Smooth muscle cell (in vitro differentiated cells): ENCODE results near the gene ZNF516. TPM values are rescaled to one million over a fixed set of nuclear protein-coding genes. Genes with fewer than 3 reads are reported as not detected.

Source experiments
- DNase-seq: peaks from one replicate; lab custom pipeline; 2025; ENCODE audit not compliant: unreplicated experiment; lab: John Stamatoyannopoulos, UW
- H2AFZ ChIP-seq: fragments of 200-600 bp; sonication (generic); 2 replicates; pipeline ENCODE4 v1.6.0; 2016; ENCODE audit warnings: antibody characterized with exemption, low read depth, mild to moderate bottlenecking
- H3F3A ChIP-seq: fragments of 200-600 bp; sonication (generic); 2 replicates; pipeline ENCODE4 v1.6.0; 2017; ENCODE audit warnings: antibody characterized with exemption, low read depth
- H3K27ac ChIP-seq: fragments of 200-600 bp; sonication (generic); 2 replicates; pipeline ENCODE4 v1.5.1; 2016; ENCODE audit warnings: low read depth, mild to moderate bottlenecking
- H3K27me3 ChIP-seq: fragments of 200-600 bp; sonication (generic); 2 replicates; pipeline ENCODE4 v1.6.1; 2016; ENCODE audit warnings: low read depth, mild to moderate bottlenecking
- H3K36me3 ChIP-seq: fragments of 200-600 bp; sonication (generic); 2 replicates; pipeline ENCODE4 v1.5.1; 2016; ENCODE audit warnings: low read depth
- H3K4me1 ChIP-seq: fragments of 200-600 bp; sonication (generic); 2 replicates; pipeline ENCODE4 v1.5.1; 2016; ENCODE audit warnings: low read depth
- H3K4me2 ChIP-seq: fragments of 200-600 bp; sonication (generic); 2 replicates; pipeline ENCODE4 v1.6.0; 2016; ENCODE audit warnings: mild to moderate bottlenecking
- H3K4me3 ChIP-seq: fragments of 200-600 bp; sonication (generic); 2 replicates; pipeline ENCODE4 v1.5.1; 2016; ENCODE audit warnings: mild to moderate bottlenecking
- H3K79me2 ChIP-seq: fragments of 200-600 bp; sonication (generic); 2 replicates; pipeline ENCODE4 v1.6.0; 2016; ENCODE audit warnings: low read depth, mild to moderate bottlenecking
- H3K9ac ChIP-seq: fragments of 200-600 bp; sonication (generic); 2 replicates; pipeline ENCODE4 v1.6.0; 2016; ENCODE audit warnings: low read depth
- H3K9me3 ChIP-seq: fragments of 200-600 bp; sonication (generic); replicated peaks from 2 replicates; pipeline ENCODE4 v1.5.1; 2016; ENCODE audit warnings: low read depth
- H4K20me1 ChIP-seq: fragments of 200-600 bp; sonication (generic); 2 replicates; pipeline ENCODE4 v1.6.0; 2016; ENCODE audit warnings: low read depth
- WGBS: methylation state at CpG from one replicate; pipeline ENCODE4 v1.1.7; 2016; ENCODE audit warnings: low lambda C conversion rate; 5-methylcytosine and 5-hydroxymethylcytosine counted together
- polyA plus RNA-seq: library from polyadenylated mRNA; unstranded; fragments of >200 nt; fragmentation: Nextera tagmentation; extraction: Ambion mirVana; gene quantifications from 2 replicates; pipeline ENCODE4 v1.2.1, GENCODE V29; 2016
- total RNA-seq: library from RNA; depleted of rRNA; stranded (reverse); fragments of >200 nt; gene quantifications from 2 replicates; pipeline ENCODE4 v1.2.3, GENCODE V29; 2014
- TF ChIP-seq, protein P1 (sequence below): fragments of 200-600 bp; sonication (generic); IDR thresholded peaks from 2 replicates; pipeline ENCODE4 v1.5.1; 2017; ENCODE audit warnings: borderline replicate concordance, mild to moderate bottlenecking, antibody characterized with exemption; ENCODE audit not compliant: insufficient read depth, poor library complexity, severe bottlenecking

The ZNF516 gene
- total and polyA plus RNA-seq, 2 experiments from 2014 or later = 15.6 to 24.2 TPM

GRCh38 chr18:76392349-76392748 lies 102.7 kb downstream of the ZNF516 start:
- Histone ChIP-seq H2AFZ (no peak overlapping the region), H3K27ac (no peak overlapping the region), H3K9ac (no peak overlapping the region), H3K79me2 (peaks cover 67% of the 10 kb centered on the region), H3K4me2 (no peak overlapping the region), H3K9me3 (no peaks in the 10 kb centered on the region), H3K36me3 (no peaks in the 10 kb centered on the region), H3K4me3 (no peak overlapping the region), H3K27me3 (no peaks in the 10 kb centered on the region), H3K4me1 (no peaks in the 10 kb centered on the region), H4K20me1 (peaks cover 78% of the 10 kb centered on the region), H3F3A (peaks cover 6% of the 10 kb centered on the region)
- DNase-seq = no peak
- 73% methylated on average over 4 of the region's 5 CpGs for WGBS
- TF ChIP-seq, protein P1, sequence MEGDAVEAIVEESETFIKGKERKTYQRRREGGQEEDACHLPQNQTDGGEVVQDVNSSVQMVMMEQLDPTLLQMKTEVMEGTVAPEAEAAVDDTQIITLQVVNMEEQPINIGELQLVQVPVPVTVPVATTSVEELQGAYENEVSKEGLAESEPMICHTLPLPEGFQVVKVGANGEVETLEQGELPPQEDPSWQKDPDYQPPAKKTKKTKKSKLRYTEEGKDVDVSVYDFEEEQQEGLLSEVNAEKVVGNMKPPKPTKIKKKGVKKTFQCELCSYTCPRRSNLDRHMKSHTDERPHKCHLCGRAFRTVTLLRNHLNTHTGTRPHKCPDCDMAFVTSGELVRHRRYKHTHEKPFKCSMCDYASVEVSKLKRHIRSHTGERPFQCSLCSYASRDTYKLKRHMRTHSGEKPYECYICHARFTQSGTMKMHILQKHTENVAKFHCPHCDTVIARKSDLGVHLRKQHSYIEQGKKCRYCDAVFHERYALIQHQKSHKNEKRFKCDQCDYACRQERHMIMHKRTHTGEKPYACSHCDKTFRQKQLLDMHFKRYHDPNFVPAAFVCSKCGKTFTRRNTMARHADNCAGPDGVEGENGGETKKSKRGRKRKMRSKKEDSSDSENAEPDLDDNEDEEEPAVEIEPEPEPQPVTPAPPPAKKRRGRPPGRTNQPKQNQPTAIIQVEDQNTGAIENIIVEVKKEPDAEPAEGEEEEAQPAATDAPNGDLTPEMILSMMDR = no peak

DNA sequence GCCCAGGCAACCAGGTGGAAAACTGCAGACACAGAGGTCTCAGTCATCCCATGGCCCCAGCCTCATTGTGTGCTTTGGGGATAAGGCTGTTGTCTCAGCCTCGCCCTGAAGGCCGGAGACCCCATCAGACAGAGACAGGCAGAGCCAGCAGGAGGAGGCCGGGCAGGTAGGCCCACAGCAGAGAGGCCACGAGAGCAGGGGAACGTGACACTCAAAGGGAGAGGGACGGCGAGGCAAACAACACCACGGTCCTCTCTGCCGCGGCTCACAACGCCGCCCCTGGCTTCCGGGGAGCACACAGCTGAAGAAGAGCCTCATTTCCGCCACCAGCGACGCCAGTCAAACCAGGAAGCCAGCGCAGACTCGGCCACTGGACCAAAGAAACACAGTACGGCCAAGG lies 103.3 kb downstream of the ZNF516 start:
- H4K20me1 ChIP-seq = peaks cover 78% of the 10 kb centered on the region

DNA sequence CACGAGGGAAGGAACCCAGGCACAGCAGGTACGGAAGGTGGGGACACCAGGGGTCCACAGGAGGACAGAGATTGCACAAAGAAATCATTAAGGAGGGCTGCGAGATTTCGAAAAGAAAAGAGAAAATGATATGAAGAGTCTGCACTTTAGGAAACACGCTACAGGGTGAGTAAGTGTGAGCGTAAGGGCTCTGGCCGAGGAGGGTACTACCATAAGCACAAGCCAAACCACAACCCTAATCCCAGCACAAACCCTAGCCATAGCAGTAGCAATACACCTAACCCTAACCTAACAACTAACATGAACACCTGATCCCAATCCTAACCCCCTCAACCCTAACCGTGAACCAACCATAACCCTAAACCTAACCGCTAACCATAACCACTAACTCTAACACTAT lies 104.0 kb downstream of the ZNF516 start:
- peaks cover 78% of the 10 kb centered on the region for H4K20me1 ChIP-seq
- H2AFZ ChIP-seq = no peak overlapping the region
- no peaks in the 10 kb centered on the region for H3K36me3 ChIP-seq
- no peaks in the 10 kb centered on the region for H3K4me1 ChIP-seq
- no peak for DNase-seq
- WGBS = 91% methylated on average over 9 of the region's 9 CpGs
- no peaks in the 10 kb centered on the region for H3K27me3 ChIP-seq
- no peak overlapping the region for H3K9ac ChIP-seq
- peaks cover 6% of the 10 kb centered on the region for H3F3A ChIP-seq
- H3K27ac ChIP-seq = no peak overlapping the region
- H3K79me2 ChIP-seq = peaks cover 69% of the 10 kb centered on the region
- no peaks in the 10 kb centered on the region for H3K9me3 ChIP-seq
- no peak overlapping the region for H3K4me3 ChIP-seq
- TF ChIP-seq, protein P1 = no peak
- H3K4me2 ChIP-seq = no peak overlapping the region

More for the DNA sequence above, 103.3 kb downstream of the ZNF516 start:
- no peak overlapping the region for H2AFZ ChIP-seq
- TF ChIP-seq, protein P1 = no peak
- no peaks in the 10 kb centered on the region for H3K9me3 ChIP-seq
- DNase-seq = no peak
- no peaks in the 10 kb centered on the region for H3K36me3 ChIP-seq
- H3K9ac ChIP-seq = no peak overlapping the region
- H3K4me1 ChIP-seq = no peaks in the 10 kb centered on the region
- H3K27me3 ChIP-seq = no peaks in the 10 kb centered on the region
- no peak overlapping the region for H3K4me2 ChIP-seq
- H3F3A ChIP-seq = peaks cover 6% of the 10 kb centered on the region
- H3K79me2 ChIP-seq = peaks cover 68% of the 10 kb centered on the region
- WGBS = 97% methylated on average over 19 of the region's 19 CpGs
- H3K4me3 ChIP-seq = no peak overlapping the region
- H3K27ac ChIP-seq = no peak overlapping the region

GRCh38 chr18:76390452-76391035 lies 104.5 kb downstream of the ZNF516 start:
- Histone ChIP-seq H3K9ac (no peak overlapping the region), H3K4me1 (no peaks in the 10 kb centered on the region), H3K79me2 (peaks cover 69% of the 10 kb centered on the region), H4K20me1 (peaks cover 78% of the 10 kb centered on the region), H3K4me2 (no peak overlapping the region), H2AFZ (no peak overlapping the region), H3F3A (peaks cover 2% of the 10 kb centered on the region), H3K27ac (no peak overlapping the region), H3K4me3 (no peak overlapping the region), H3K27me3 (no peaks in the 10 kb centered on the region), H3K36me3 (no peaks in the 10 kb centered on the region), H3K9me3 (no peaks in the 10 kb centered on the region)
- DNase-seq = no peak
- whole genome bisulfite sequencing = 93% methylated on average over 17 of the region's 17 CpGs
- TF ChIP-seq, protein P1 = no peak
